Erythroblast (primary cell): ENCODE results near the gene ZNF138.

ENCODE experiments used
- GATA1 ChIP-seq: IDR thresholded peaks from 2 replicates; pipeline ENCODE4 v1.6.1; 2011; ENCODE audit warnings: low read depth, mild to moderate bottlenecking, control low read depth, low read length, moderate library complexity
- POLR2A ChIP-seq: IDR thresholded peaks from 2 replicates; pipeline ENCODE4 v1.6.1; 2011; ENCODE audit warnings: mild to moderate bottlenecking, low read length

DNA sequence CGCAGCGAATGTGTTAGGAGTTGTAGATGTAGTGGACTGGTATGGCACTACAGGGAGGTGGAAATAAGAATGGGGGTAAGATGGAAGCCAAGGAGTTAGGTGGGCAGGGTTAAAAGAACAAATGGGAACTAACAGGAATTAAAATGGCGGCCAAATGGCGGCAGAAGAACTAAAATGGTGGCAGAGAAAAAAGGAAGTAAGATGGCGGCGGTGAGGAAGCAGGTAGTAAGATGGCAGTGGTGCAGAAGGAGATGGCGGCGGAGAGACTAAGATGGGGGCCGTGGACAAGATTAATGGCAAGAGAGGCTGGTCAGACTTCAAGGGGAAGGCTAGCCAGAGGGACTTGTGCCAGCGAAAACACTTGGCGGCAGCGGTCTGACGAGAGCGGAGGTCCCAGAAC, 44.5 kb downstream of the ZNF138 start:
- TF ChIP-seq POLR2A (no peak), GATA1 (no peak)
